Rectal smooth muscle tissue (tissue), 1 donor: ENCODE data around the gene RIN3.

Source experiments
- H3K27ac ChIP-seq: one replicate; pipeline ENCODE4 v1.7.0; 2013; ENCODE audit warnings: low read depth, low read length, inconsistent platforms
- H3K27me3 ChIP-seq: one replicate; pipeline ENCODE4 v1.7.0; 2013; ENCODE audit warnings: low read length; ENCODE audit not compliant: control insufficient read depth, insufficient read depth
- H3K36me3 ChIP-seq: one replicate; pipeline ENCODE4 v1.7.0; 2013; ENCODE audit warnings: low read length; ENCODE audit not compliant: control insufficient read depth, insufficient read depth
- H3K4me1 ChIP-seq: one replicate; pipeline ENCODE4 v1.7.0; 2013; ENCODE audit warnings: low read length; ENCODE audit not compliant: control insufficient read depth, insufficient read depth
- H3K4me3 ChIP-seq: one replicate; pipeline ENCODE4 v1.7.0; 2013; ENCODE audit warnings: low read length
- H3K9ac ChIP-seq: one replicate; pipeline ENCODE4 v1.7.0; 2013; ENCODE audit warnings: low read length

The RIN3 gene

DNA sequence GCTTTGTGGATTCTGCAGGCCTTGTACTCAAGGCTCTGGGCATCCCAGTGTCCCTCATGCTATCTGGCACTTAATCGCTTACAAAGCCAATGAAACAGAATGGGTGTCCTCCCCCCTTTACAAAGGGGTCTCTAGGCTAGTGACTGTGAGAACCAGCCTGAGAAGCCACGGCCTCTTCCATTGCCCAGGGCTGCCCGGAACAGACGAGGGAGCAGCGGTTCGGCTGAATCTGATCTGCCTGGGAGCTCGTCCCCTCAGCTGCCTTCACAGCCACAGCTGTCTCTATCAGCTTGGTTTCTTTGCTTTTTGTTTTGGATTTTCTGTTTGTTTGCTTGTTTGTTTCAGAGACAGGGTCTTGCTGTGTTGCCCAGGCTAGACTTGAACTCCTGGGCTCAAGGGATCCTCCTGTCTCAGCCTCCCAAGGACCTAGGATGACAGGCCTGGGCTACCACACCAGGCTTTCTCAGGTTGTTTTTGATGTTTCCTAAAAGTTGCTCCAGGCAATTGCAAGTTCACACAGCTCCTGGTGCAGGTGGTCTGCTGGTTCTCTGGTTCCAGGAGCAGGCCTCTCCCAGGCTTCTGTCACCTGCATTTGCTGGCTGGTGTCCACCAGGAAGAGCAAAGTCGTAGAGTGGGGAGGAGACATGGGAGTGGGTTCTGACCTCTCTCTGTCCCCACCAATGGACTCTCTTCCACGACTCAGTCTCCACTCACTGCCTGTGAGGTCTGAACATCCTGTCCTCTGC lies 10.9 kb upstream of the RIN3 start:
- Histone ChIP-seq H3K27me3 (no peaks in the 10 kb centered on the region), H3K4me1 (no peaks in the 10 kb centered on the region), H3K36me3 (no peaks in the 10 kb centered on the region), H3K9ac (no peak overlapping the region), H3K27ac (no peak overlapping the region), H3K4me3 (no peak overlapping the region)

DNA sequence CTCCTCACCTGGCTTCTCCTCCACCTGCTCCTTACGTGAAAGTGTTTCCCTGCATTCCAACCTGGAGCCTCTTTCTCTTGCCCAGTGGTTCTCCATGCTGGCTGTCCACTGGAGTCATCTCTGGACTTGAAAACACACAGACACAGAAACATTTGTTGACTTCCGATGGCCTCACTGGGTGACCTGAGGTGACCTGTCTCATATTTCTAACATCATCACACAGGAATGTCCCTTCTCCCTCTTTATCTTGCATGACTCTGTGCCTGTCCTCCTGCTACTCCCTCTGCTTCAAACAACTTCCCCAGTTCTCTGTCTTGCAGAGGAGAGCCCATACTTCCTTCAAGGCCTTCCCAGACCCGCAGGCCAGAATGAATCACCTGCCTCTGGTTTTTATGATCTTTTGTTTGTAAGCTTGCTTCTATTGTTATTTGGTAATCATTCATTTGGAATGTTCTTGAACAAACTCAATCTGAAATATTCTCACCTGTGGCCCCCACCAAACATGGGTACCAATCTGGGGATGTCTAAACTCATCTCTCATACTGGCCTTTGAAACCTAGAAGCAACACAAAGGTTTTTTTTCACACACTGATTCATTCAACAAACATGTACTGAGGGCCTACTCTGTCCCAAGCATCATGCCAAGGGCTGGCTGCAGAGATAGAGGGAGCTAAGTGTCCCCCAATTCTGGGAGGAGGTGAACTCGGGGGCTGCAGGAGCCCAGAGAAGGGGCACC lies 9.7 kb upstream of the RIN3 start:
- Histone ChIP-seq H3K4me1 (no peaks in the 10 kb centered on the region), H3K9ac (no peak overlapping the region), H3K4me3 (no peak overlapping the region), H3K27ac (no peak overlapping the region), H3K36me3 (no peaks in the 10 kb centered on the region), H3K27me3 (no peaks in the 10 kb centered on the region)

DNA sequence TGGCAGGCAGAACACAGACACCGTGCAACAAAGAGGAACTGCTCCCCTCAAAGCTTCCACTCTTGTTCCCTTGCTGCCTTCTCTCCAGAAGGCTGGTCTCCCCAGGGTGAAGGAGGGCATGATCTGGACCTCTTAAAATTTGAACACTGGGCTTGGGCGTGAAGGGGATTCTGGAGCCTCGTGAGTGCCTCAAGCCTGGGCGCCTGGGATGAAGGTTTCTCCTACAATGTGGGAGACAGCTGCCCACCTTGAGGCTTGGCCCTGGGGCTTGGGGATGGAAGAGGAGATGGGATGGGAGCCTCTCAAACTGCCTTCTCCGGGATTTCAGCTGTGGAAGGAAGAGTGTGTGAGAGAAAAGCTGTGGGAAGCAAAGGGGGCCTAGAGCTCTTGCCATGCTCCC lies 7.8 kb upstream of the RIN3 start:
- no peak overlapping the region for H3K4me3 ChIP-seq
- no peak overlapping the region for H3K27ac ChIP-seq
- no peaks in the 10 kb centered on the region for H3K36me3 ChIP-seq
- H3K4me1 ChIP-seq, result no peaks in the 10 kb centered on the region
- no peak overlapping the region for H3K9ac ChIP-seq
- H3K27me3 ChIP-seq, result no peaks in the 10 kb centered on the region

DNA sequence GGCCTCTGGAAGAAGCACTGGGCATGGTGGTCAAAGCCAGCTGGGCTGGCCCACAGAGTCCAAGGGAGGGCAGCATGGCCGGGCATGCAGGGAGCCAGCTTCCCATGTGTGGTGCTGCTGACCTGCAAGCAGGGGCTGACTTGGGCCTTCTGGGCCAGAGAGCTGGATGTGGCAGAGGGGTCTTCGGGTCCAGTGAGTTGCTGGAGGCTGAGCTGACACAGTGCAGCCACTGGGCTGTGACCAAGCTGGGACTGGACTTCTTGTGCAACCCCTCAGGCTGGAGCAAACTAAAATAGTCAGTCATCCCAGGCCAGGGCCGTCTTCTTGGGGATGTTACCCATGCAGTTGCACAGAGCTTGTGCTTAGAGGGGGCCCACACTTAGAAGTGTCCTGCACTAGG lies 7.3 kb upstream of the RIN3 start:
- Histone ChIP-seq H3K9ac (no peak overlapping the region), H3K4me1 (no peaks in the 10 kb centered on the region), H3K4me3 (no peak overlapping the region), H3K36me3 (no peaks in the 10 kb centered on the region), H3K27ac (no peak overlapping the region), H3K27me3 (no peaks in the 10 kb centered on the region)

DNA sequence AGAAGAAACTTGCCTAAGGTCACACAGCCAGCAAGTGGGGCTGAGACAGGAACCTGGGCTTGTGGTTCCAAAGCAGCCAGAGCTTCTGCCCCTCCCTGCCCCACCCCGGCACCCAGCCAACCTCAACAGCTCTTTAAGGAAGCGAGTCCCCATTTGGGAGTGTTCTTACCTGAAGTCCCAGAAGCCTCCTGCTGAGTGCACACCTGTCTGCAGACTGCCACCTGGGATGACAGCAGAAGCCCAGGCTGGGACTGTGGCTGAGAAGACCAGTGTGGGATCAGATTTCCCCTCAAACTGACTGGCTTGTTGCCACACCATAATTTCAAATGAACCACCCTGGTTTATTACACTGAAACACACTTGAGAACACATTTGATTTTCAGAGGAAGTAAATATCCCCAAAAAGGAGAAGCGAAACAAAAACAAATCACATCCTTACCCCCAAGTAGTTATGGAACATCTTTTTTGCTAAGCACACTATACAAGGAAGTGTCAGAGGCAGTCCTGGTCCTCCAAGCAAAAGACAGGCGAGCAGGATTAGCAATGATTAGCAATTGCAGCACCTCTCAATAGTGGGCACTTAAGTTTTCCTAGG lies 6.3 kb upstream of the RIN3 start:
- no peak overlapping the region for H3K27ac ChIP-seq
- H3K9ac ChIP-seq, result no peak overlapping the region
- no peaks in the 10 kb centered on the region for H3K36me3 ChIP-seq
- no peak overlapping the region for H3K4me3 ChIP-seq
- peaks cover 4% of the 10 kb centered on the region for H3K4me1 ChIP-seq
- H3K27me3 ChIP-seq, result no peaks in the 10 kb centered on the region

DNA sequence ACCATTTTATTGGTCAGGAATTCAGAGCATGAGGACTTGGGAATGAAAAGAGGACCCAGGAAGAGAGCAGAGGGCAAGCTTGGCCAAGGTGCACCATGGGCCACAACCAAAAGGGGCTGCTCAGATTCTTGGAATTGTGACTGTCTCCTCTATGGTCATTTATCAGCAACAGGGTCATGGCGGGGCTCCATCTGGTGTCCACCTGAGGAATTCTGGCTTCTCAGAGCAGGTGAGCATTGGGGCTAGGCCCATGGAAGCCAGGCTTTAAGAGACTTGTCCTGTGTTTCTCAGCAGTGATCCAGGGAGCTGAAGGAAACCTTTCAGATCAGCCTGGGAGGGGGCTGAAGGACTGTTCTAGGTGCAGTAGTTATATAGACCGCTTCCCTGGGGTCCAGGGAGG lies 2.6 kb upstream of the RIN3 start:
- peaks cover 12% of the 10 kb centered on the region for H3K4me1 ChIP-seq
- no peak overlapping the region for H3K4me3 ChIP-seq
- no peak overlapping the region for H3K27ac ChIP-seq
- no peak overlapping the region for H3K9ac ChIP-seq
- no peaks in the 10 kb centered on the region for H3K36me3 ChIP-seq
- H3K27me3 ChIP-seq, result no peaks in the 10 kb centered on the region

DNA sequence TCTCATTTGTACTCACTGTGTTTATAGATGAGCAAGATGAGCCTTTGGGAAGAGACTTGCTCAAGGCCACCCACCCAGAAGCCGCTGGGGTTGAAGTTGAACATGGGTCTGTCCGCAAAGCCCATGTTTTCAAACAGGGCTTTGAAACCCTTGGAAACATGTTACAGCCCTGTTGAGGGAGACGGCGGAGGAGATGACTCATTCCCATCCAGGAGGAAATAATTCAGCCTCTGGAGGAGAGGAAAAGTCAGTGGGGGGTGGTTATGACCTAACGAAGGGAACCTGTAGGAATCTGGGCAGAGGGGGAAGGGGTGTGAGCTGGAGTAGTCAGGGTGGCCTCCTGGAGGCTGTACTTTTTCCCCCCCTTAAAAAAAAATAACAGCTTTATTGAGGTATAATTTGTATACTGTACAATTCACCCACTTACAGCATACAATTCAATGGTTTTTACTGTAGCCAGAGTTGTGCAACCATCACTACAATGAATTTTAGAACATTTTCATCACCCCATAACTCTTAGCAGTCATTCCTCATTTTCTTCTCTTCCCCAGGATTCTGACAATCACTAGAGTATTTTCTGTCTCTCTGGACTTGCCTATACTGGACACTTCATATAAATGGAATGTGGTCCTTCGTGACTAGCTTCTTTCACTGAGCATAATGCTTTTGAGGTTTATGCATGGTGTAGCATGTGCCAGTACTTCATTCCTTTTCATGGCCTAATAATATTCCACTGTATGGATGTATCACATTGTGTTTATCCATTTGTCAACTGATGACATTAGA lies 1.9 kb upstream of the RIN3 start:
- Histone ChIP-seq H3K4me1 (peaks cover 12% of the 10 kb centered on the region), H3K27me3 (no peaks in the 10 kb centered on the region), H3K9ac (no peak overlapping the region), H3K4me3 (no peak overlapping the region), H3K27ac (peak overlapping the region; percentile 51), H3K36me3 (no peaks in the 10 kb centered on the region)

DNA sequence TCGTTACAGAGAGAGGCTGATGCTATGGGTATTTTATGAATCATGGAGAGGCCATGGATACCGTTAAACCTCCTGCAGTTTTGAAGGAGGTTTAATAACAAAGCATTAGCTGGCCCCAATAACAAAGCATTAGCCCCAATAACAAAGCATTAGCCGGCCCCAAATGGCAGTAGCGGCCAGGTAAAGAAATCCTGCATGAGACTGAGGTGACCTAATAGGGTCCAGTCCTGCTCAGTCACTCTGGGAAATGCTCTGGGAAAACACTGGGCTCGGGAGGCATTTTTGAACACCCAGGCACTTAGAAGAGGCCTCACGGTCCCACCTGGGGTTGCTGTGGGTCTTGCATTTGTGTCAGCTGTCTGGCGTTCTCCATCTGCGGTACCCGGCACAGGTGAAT lies 776 bp upstream of the RIN3 start:
- Histone ChIP-seq H3K9ac (no peak overlapping the region), H3K4me1 (peaks cover 12% of the 10 kb centered on the region), H3K36me3 (no peaks in the 10 kb centered on the region), H3K4me3 (peak overlapping the region; percentile 92), H3K27me3 (no peaks in the 10 kb centered on the region), H3K27ac (peak overlapping the region; percentile 92)

DNA sequence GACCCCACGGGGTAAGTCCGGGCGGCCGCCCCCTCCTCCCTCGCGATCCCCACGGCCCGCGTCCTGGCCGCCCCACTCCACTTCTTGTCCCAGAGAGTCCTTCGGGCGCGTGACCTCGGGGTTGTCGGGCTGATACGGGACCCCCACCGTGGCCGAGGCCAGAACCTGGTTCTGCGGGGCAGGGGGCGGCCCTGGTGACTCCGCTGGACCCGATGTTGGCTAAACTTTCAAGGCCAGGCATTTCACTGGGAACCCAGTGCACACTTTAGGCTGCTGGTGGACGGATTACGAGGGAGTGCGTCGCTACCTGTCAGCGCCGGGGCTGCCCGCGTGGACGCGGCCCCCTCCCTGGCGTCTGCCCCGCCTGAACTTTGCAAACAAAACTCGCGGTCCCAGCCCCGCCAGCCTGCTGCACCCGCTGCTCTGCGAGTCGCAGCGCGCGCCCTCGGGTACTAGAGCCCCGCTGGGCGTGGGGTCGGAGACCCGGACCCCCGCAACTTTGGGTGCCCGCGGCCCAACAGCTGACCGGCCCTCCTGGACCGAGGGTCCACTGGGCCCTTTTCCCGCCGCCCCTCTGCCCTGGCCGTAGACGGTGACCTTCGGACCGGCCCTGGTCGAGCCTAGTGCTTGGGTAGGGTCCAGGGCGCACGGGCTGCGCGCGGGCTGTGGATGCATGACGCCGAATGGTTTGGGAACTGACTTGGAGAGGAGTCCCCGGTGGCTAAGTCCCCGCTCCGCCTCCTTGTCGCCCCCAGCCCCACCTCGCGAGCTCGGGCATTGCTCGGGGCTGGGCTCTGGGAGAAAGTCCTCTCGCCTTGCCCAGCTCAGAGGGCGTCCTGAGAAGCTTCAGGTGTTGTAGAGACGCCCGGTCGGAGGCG lies 624 bp downstream of the RIN3 start:
- H3K27me3 ChIP-seq, result no peaks in the 10 kb centered on the region
- peak overlapping the region; percentile 92 for H3K27ac ChIP-seq
- peaks cover 12% of the 10 kb centered on the region for H3K4me1 ChIP-seq
- H3K4me3 ChIP-seq, result peak overlapping the region; percentile 92
- peak overlapping the region; percentile 92 for H3K9ac ChIP-seq
- H3K36me3 ChIP-seq, result no peaks in the 10 kb centered on the region

DNA sequence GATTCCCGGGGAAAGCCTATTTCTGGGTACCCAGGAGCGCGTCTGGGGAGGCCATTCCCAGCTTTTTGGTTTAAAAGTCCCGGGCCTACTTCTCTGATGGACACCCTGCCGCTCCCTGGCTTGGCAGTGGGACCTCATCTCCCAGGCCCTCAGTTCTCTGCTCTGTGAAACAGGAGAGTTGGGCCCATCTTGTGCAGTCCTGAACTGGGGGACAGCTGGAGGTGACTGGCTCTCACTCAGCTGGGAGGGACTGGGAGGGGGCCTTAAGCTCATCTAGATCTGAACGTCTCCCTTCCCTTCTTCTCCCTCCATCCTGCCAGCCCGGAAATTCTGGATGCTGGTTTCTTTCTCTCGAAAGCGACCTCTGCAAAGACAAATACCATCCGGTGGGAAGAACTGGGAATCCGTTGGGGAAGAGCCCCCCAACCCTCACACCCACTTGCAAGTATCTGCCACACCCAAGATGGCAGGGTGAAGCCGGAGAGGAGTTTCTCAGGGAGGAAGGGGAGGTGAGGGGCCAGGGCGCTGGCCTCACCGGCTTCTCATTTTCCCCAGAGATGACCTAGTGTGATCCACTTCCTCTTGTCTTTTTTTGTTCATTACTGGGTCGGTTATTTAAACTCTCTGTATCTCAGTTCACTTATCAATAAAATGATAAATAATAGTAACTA lies 1.4 kb downstream of the RIN3 start:
- H3K27ac ChIP-seq, result peak overlapping the region; percentile 92
- H3K36me3 ChIP-seq, result no peaks in the 10 kb centered on the region
- peaks cover 12% of the 10 kb centered on the region for H3K4me1 ChIP-seq
- H3K27me3 ChIP-seq, result no peaks in the 10 kb centered on the region
- H3K4me3 ChIP-seq, result peak overlapping the region; percentile 92
- H3K9ac ChIP-seq, result peak overlapping the region; percentile 92

DNA sequence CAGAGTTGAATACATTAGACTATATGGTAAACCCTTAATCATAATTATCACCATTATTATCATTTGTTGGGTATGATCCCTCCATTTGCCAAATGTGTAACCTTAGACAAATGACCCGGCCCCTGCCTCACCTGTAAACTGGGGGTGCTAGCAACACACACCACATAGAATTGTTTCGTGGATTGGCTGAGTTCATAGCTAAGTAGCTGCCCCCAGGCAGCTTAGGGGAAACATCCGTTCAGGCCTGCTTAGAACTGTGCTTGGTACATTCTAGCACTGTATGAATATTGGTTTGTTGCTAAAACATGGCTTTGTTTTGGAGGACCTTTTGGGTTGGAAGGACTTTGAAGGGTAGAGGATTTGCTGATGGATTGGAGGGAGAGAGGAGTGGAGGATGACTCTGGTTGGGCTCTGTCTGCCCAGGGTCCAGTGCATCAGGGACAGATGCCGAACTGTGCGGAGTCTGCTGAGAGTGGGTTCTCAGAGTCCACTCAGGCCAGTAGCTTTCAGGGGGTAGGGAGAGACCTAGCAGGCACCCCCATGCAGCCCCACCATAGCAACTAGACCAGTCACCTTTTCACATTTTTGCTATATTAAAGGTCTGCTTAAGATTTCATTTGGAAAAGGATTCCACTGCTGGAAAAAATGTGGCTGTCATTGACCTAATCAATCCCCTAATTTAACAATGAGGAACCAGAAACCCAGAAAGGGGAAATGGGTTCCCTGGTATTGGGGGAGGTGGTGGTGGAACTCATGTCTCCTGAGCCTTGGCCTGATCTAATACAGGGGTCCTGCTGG lies 2.2 kb downstream of the RIN3 start:
- peak overlapping the region; percentile 16 for H3K27ac ChIP-seq
- H3K9ac ChIP-seq, result no peak overlapping the region
- peaks cover 12% of the 10 kb centered on the region for H3K4me1 ChIP-seq

More for the DNA sequence above, 2.2 kb downstream of the RIN3 start:
- Histone ChIP-seq H3K36me3 (no peaks in the 10 kb centered on the region), H3K4me3 (peak overlapping the region; percentile 4), H3K27me3 (no peaks in the 10 kb centered on the region)
